Hippocampal formation (tissue), 2 donors: ENCODE measurements around the gene GNPDA1.
"Not testable (repeated sequence)": the region's sequence is repeated elsewhere in the genome, so short reads cannot be mapped to it uniquely, and the experiment has no call there.

Source experiments
- DNase-seq, 2 donors: peaks; one replicate each; lab custom pipeline; 2025; lab: John Stamatoyannopoulos, UW

The GNPDA1 gene

DNA sequence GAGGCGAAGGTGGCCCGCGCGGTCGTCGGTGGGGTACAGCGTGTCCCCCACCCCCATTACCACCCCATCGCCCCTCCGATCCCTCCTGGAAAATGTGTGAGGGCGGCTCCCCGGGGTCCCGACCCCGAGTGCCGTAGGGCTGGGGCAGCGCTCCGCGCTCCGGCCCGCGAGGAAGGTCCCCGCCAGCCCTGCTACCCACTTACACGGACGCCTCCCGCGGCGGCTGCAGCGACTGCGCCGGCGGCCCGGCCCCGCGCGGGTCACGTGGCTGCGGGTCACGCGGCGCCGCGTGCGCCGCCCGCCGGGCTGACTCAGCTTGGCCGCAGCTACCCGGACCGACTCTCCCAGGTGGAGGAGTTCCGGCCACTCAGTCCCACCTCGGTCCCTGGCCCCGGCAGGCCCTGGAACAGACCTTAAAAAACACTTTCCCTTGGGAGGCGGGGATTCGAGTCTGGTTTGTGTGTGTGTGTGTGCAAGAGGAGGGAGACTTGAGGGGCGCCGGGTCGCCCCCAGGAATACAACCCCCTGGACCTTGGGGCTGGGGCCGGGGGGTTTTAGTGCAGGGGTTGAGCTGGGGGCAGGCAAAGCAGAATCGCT lies at the start of gene GNPDA1:
GNPDA1 (minus strand) TSS at position 236 of the 597 bp plus-strand sequence. CDS start 992 bp downstream, outside the sequence.
- peak; percentile 60 to 76 for DNase-seq

GRCh38 chr5:142059304-142059940 lies 46.6 kb upstream of the GNPDA1 start:
- no peak for DNase-seq

- no peak for DNase-seq
Observed at GRCh38 chr5:142057697-142058056, 44.9 kb upstream of the GNPDA1 start.

DNA sequence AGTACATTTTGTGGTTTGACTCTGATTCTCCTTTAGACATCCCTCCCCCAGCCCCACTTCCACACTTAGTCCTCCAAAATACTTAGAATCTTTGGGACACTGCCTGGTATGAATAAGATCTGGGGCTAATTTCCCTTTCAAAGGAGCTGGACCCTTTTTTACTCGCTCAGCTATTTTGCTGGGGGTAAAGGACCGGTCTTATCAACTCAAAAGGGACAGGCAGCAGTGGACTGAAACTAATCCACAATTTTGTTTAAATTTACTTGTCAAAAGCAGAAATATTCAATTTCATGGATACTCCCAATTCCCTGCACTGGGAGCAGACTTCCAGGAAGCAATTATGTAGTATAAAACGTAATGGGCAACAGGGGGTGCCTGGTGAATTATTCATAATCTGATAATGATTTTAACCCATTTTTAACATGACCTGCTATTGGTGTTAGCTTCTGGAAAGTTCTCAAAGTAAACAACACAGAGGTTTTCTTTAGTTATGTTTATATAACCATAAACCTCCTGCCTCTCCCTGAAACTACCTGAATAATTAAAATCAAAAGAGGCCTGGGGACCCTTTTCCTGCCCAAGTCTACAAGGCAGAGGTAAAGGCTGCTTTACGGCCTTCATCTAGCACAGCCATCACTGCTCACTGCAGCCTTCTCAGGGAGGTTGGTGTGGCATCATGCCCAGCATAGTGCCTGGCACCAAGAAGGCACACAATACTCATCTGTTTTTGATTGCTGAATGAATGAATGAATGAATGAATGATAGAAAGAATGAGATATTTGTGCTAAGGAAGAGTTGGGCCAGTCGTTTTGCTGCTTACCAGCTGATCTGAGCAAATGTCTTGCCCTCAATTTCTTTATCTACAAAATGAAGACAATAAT lies 44.2 kb upstream of the GNPDA1 start:
- DNase-seq, result peak in 1 of 2 donors; percentile 58

DNA sequence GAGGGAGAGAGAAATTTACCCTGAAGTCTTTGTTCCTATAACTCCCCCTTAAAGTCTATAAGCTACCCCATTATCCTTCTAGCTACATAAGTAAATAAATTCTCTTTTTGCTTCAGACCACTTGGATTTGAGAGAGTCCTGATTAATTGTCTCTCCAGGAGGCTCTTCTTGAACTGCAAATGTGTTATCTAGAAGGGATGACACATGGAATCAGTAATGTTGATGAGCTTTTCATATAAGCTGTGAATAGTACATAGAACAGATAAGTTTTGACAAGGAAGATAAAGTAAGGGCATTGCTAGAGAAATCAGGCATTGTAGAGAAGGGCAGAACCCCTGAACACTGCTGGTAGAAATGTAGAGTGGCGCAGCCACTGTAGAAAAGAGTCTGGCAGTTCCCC lies 42.5 kb upstream of the GNPDA1 start:
- no peak for DNase-seq

- no peak for DNase-seq
Observed at GRCh38 chr5:142053426-142054151, 40.8 kb upstream of the GNPDA1 start.

GRCh38 chr5:142052026-142052425 lies 39.2 kb upstream of the GNPDA1 start:
- DNase-seq, result not testable (repeated sequence)

DNA sequence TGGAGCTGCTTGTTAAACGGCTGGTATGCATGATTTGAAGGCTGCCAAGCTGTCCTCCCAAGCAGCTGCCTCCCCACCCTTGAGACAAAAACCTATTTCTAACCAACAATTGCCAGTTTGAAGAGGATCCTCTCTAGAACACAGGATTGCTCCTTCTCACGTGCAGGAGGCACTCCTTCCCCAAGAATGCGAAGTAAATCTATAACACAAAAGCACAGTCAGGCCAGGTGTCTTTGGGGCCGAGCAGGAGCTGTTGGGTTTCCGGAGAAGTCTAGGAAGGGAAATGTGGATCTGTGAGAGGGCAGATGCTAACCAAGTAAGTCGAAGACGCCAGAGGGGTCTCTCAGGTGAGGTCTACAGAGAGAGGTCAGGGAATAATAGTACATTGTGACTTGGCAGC lies 35.4 kb upstream of the GNPDA1 start:
- DNase-seq, result no peak

DNA sequence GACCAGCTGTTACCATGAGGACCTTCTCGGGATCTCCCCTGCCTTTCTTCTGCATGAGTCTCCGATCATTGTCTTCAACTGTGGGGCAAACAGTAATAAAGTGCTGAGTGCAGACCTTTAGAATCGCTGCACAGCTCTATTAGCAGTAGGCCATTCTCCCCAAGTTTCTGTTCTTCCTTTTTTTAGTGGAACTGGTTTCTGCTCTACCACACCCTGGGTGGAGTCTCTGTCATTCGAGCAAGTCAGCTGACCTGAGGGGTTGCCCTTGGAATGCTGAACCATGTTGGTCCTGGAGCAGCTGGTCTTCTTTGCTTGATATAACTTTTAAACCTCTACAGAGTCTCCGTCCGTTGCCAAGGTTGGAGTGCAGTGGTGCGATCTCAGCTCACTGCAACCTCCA lies 33.4 kb upstream of the GNPDA1 start:
- no peak for DNase-seq

DNA sequence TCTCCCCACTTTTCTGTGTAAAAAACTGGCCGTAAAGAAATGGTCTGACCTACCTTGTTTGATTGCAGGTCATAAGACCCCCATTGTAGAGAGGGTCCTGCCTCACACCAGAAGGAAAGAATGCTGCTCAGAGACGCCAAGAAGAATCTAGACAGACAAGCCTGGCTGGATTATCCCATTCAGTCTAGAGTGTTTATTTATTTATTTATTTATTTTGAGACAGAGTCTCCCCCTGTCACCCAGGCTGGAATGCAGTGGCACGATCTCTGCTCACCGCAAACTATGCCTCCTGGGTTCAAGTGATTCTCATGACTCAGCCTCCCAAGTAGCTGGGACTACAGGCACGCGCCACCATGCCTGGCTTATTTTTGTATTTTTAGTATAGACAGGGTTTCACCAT lies 28.1 kb upstream of the GNPDA1 start:
- not testable (repeated sequence) for DNase-seq

DNA sequence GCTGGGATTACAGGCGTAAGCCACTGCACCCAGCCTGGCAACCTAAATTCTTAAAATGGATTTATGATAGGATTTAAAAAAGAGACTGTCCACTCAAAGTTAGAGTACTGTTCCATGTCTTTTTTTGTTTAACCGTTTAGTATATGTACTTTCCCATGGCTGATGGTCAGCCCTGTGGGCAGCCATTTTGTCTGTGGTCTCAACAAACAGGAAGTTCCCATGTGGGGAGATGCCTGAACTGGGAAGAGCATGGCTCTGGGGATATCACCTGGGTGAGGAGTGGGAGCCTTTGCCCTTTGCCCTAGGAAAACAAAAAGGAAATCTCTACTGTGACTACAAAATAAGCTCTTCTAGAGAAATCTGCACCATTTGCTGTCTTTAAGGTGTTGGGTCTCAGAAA lies 27.5 kb upstream of the GNPDA1 start:
- DNase-seq, result no peak

- DNase-seq, result no peak
Observed at GRCh38 chr5:142038735-142039134, 25.9 kb upstream of the GNPDA1 start.

DNA sequence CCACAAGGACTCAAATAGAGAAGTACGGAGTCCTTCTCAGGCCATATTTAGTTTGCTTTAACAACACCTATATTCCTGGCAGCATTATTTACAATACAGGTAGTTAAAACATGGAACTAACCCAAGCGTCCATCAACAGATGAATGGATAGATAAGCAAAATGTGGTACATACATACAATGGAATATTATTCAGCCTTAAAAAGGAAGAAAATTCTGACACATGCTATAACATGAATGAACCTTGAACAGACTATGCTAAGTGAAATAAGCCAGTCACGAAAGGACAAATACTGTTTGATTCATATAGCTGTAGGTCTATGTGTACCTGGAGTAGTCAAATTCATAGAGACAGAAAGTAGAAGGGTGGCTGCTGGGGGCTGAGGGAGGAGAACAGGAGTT lies 24.8 kb upstream of the GNPDA1 start:
- DNase-seq, result not testable (repeated sequence)

- DNase-seq, result no peak
Observed at GRCh38 chr5:142036918-142037317, 24.1 kb upstream of the GNPDA1 start.

- no peak for DNase-seq
Observed at GRCh38 chr5:142034994-142035393, 22.2 kb upstream of the GNPDA1 start.

DNA sequence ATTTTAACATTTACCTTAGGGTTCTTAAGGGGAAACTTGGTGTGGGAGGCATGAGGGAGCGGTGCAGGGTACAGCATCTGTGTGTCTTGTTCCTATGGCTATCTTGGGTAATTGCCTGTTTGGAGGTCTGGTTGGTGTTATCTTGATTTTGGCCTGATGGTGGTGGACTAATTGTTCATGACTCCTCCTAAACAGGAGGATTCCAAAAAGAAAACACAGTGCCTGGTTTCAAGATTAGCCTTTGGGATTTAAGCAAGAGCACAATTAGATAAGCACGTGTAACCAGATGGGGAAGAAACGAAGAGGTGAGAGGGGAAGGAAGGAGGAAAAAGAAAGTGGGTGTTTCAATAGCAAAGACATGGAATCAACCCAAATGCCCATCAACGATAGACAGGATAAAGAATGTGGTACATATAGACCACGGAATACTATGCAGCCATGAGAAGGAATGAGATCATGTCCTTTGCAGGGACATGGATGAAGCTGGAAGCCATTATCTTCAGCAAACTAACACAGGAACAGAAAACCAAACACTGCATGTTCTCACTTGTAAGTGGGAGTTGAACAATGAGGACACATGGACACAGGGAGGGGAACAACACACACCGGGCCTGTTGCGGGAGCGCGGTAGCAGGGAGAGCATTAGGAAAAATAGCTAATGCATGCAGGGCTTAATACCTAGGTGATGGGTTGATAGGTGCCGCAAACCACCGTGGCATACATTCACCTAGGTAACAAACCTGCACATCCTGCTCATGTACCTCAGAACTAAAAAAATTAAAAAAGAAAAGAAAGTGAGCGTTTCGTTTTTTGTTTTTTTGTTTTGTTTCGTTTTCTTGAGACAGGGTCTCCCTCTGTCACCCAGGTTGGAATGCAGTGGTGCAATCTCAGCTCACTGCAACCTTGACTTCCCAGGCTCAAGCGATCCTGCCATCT lies 21.1 kb upstream of the GNPDA1 start:
- DNase-seq, result not testable (repeated sequence)

GRCh38 chr5:142032747-142033631 lies 20.2 kb upstream of the GNPDA1 start:
- no peak for DNase-seq

GRCh38 chr5:142032150-142032549 lies 19.3 kb upstream of the GNPDA1 start:
- DNase-seq, result no peak

GRCh38 chr5:142025637-142026036 lies 12.8 kb upstream of the GNPDA1 start:
- DNase-seq, result no peak

DNA sequence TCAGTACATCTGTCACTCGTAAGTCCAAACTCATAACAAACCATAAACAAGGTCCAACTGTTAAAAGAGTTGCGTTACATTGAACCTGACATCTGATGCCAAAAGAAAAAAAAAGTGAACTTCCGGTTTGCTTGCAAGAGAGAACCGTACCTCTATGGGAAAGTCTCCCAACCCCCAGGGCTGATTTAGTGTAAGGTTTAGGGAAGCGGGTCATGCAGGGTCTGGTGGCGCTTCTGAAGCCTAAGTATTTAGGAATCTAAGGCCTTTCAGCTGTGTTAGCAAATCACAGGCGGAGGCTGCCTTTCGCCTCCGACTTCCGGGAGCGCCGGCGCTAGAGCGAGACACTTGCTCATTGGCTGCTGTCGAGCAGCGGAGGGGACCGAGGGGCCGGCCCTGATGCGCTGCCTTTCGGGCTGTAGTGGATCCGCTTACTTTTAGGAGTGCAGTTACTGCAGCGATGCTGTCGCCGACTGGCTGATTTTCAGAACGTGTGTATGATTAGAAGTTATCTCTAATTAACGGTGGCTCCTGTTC lies 12.0 kb upstream of the GNPDA1 start:
- DNase-seq, result peak; percentile 87 to 88
